ENCODE data around the gene GLYATL1B. TPM values are rescaled to one million over a fixed set of nuclear protein-coding genes. Genes with fewer than 3 reads are reported as not detected.
A peak's percentile ranks its signal among the peaks of the same experiment; 100 is the strongest.

The GLYATL1B gene
- polyA plus RNA-seq, 6 donors from 2014 or later = 0.52 to 2.4 (median 1.6) TPM; not detected in 1

DNA sequence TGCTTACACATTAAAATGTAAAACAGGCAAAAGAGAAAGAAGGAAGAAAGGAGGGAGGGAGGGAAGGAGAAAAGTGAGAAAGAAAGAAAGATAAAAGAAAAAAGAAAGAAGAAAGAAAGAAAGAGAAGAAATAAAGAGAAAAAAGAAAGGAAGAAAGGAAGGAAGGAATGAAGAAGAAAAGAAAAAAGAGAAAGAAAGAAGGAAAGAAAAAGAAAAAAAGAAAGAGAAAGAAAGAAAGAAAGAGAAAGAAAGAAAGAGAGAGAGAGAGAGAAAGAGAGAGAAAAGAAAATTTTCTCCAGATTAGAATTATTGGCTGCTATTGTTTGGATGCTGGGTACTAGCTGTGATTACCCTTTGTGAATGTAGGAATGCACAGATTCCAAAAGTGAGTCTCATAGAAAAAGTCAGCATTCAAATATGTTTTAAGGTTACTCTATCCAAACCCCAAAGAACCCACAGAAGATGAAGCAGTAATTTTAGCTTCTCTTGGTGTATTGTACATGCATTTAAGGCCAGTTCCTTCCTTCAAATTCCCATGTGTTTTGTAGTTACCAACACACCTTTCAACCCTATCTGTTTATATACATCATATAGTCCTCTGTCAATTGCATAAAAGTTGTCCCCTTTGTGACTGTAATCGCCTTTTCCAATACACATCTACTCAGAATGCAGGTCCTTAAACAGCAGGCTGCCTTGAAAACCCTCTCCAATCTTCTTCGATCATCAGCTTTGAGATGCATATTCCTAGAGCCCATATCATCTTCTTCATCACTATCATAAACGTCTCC lies 55.8 kb downstream of the GLYATL1B start:
- ATAC-seq (ENCODE audit: low read depth in 2 of 2) (peak in 1 of 2 donors; percentile 1), DNase-seq (no peak)
- Mint-ChIP-seq H3K36me3 (peaks cover 0 to 12% of the 10 kb centered on the region in 2 donors), H3K9me3 (no peaks in the 10 kb centered on the region), H3K4me3 (peak overlapping the region; percentile 93 to 99 (median 98)), H3K27me3 (no peaks in the 10 kb centered on the region), H3K27ac (peak overlapping the region; percentile 92 to 99 (median 97)), H3K4me1 (peaks cover 46 to 54% (median 53%) of the 10 kb centered on the region in 3 donors)

DNA sequence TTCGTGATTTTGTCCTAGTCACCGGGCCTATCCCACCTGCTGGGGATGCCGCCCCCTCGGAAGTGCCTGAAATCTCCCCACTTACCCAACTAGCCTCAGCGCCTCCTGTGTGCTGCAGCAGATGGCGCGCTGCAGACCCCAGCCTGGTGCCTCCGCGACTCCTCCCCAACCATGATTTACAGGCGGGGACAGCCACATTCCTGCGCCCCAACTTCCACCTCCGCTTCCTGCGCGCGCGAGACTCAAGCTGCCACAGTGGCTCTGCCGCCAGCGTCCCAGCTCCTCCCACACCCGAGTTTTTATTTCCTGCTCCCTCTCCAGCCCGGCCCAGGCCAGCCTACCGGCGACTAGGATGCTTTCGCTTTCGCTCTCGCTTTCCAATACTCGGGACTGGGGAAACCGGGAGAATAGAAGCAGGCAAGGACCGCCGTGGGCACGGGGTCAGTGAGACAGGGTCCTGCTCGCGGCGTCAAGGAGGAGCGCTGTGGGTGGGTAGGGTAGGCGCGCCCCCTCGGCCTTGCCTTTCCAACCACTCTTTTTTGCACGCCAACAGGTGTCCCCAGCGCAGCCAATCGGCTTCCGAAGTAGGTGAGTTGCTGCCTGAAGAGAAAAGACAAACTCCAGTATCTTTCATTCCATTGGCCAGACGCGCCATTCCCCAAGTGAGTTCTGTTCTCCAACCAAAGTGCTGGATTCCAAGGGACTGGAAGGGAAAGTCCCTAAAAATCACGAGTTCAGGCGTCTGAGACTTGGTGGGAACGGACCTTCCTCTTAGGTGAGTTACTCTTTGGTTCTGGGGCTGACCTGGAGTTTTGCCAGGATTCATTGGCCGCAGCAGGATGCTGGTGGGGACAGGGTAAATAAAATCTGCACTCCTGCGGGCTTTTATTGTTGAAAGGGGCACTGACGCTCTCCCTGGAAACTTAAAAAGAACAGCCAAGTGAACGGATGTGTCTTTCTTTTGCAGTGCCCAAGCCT lies 56.7 kb downstream of the GLYATL1B start, which contains the start of gene FAM111A:
TSS of gene FAM111A (plus strand) at position 327 of the 978 bp plus-strand sequence. CDS start 6,017 bp downstream, outside the sequence.
- DNase-seq (peak; percentile 83), ATAC-seq (ENCODE audit: low read depth in 2 of 2) (peak; percentile 73 to 75)
- Mint-ChIP-seq H3K9me3 (no peaks in the 10 kb centered on the region), H3K27ac (peak within 1 kb of the TSS; percentile 92 to 99 (median 97)), H3K27me3 (no peaks in the 10 kb centered on the region), H3K4me1 (peaks cover 55 to 63% (median 58%) of the 10 kb centered on the region in 3 donors), H3K4me3 (peak within 1 kb of the TSS; percentile 93 to 99 (median 98)), H3K36me3 (peaks cover 0 to 8% of the 10 kb centered on the region in 2 donors)

DNA sequence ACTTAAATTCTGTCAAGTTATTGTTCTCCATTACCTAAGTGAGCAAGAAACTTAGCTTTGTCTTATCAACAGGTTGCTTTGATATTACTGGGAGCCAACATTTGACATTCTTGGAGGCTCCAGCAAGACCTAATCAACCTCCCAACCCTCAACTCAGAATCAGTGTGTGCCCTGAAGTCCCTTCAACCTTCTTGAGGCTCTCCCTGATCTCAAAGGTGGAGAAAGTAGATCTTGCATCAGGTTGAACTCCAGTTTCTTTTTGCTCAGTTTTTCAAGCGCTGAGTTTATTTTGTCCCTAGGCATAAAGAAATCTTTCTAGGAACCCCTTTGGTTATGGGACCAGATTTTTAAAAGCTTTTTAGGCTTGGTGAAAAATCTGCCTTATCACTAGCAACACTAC lies 58.0 kb downstream of the GLYATL1B start:
- Mint-ChIP-seq H3K27ac (peak overlapping the region; percentile 92 to 99 (median 97)), H3K27me3 (no peaks in the 10 kb centered on the region), H3K4me1 (peaks cover 68 to 74% (median 70%) of the 10 kb centered on the region in 3 donors), H3K4me3 (peak overlapping the region; percentile 93 to 99 (median 98)), H3K36me3 (no peaks in the 10 kb centered on the region), H3K9me3 (no peaks in the 10 kb centered on the region)
- ATAC-seq (ENCODE audit: low read depth in 2 of 2) = no peak
- no peak for DNase-seq

Other genes with a start within 250 kb of the GLYATL1B start
- under 1 TPM in 1 of 6 donors, not detected in 5; 0.18 TPM for gene GLYATL2, start 241.6 kb upstream of the GLYATL1B start, polyA plus RNA-seq (ENCODE audit: low read depth in 6 of 6)
- under 1 TPM in 5 of 6 donors, not detected in 1; 0.15 to 0.79 (median 0.31) TPM for gene GLYATL1, start 146.8 kb upstream of the GLYATL1B start, polyA plus RNA-seq (ENCODE audit: low read depth in 6 of 6)
- gene FAM111B, start 20.9 kb downstream of the GLYATL1B start, polyA plus RNA-seq (ENCODE audit: low read depth in 6 of 6) = 10 to 100 TPM in 5 of 6 donors, 1 to 10 TPM in 1; 9.4 to 69.2 (median 10.4) TPM
- gene FAM111A, start 56.5 kb downstream of the GLYATL1B start, polyA plus RNA-seq (ENCODE audit: low read depth in 6 of 6) = 10 to 100 TPM; 32.9 to 61.6 (median 44.7) TPM
- 10 to 100 TPM in 5 of 6 donors, 1 to 10 TPM in 1; 7.1 to 21.0 (median 12.9) TPM for gene DTX4, start 85.8 kb downstream of the GLYATL1B start, polyA plus RNA-seq (ENCODE audit: low read depth in 6 of 6)
- gene MPEG1, start 126.6 kb downstream of the GLYATL1B start, polyA plus RNA-seq (ENCODE audit: low read depth in 6 of 6) = 10 to 100 TPM; 40.6 to 96.5 (median 79.1) TPM

All from naive B cell (primary cell).